HepG2 (cell line): ENCODE data around the gene OR2S2. TPM values are rescaled to one million over a fixed set of nuclear protein-coding genes. Genes with fewer than 3 reads are reported as not detected.

Source experiments
- GTF3A ChIP-seq: sonication (generic); formaldehyde crosslinking; conservative IDR thresholded peaks from 2 replicates; pipeline ENCODE4 v1.4.0; 2020; ENCODE audit warnings: mild to moderate bottlenecking, missing genetic modification reagents
- KDM2A ChIP-seq: sonication (generic); formaldehyde crosslinking; IDR thresholded peaks from 2 replicates; pipeline ENCODE4 v1.4.0; 2020; ENCODE audit warnings: low read depth, missing genetic modification reagents, borderline replicate concordance
- MIER2 ChIP-seq: IDR thresholded peaks from 2 replicates; pipeline ENCODE4 v1.6.1; 2016; ENCODE audit warnings: missing biosample characterization, missing genetic modification reagents
- NR2C2 ChIP-seq: sonication (generic); formaldehyde crosslinking; IDR thresholded peaks from 2 replicates; pipeline ENCODE4 v1.4.0; 2020; ENCODE audit warnings: missing genetic modification reagents, mild to moderate bottlenecking, moderate library complexity, borderline replicate concordance
- SP2 ChIP-seq: sonication (generic); formaldehyde crosslinking; IDR thresholded peaks from 2 replicates; pipeline ENCODE4 v1.5.1; 2020; ENCODE audit warnings: mild to moderate bottlenecking, missing genetic modification reagents
- TFDP1 ChIP-seq: IDR thresholded peaks from 2 replicates; pipeline ENCODE4 v1.6.1; 2016; ENCODE audit warnings: missing compliant biosample characterization, missing genetic modification reagents, borderline replicate concordance
- ZBTB39 ChIP-seq: sonication (generic); formaldehyde crosslinking; IDR thresholded peaks from 2 replicates; pipeline ENCODE4 v1.5.0; 2020; ENCODE audit warnings: missing genetic modification reagents
- ZNF776 ChIP-seq: sonication (generic); formaldehyde crosslinking; IDR thresholded peaks from 2 replicates; pipeline ENCODE4 v1.4.0; 2020; ENCODE audit warnings: mild to moderate bottlenecking, missing genetic modification reagents
- polyA plus RNA-seq, 8 experiments: library from polyadenylated mRNA; depleted of rRNA in 3 of 8; stranded (reverse) in 7 of 8; unstranded in 1 of 8; fragments of >200 nt; fragmentation: Illumina TruSeq in 4 of 8; extraction: Trizol in 4 of 8; gene quantifications; 2 replicates each; pipeline versions ENCODE4 v1.2.1 to v1.2.3, GENCODE V29; 2011 to 2016; ENCODE audit warnings: low read depth in 4 of 8, missing spikeins in 1 of 8, mixed read lengths in 1 of 8; ENCODE audit not compliant: insufficient read depth in 1 of 8
- total RNA-seq, 5 experiments: library from RNA; depleted of rRNA; stranded (reverse); fragments of >200 nt; fragmentation: Illumina TruSeq; extraction: Trizol; gene quantifications; 2 replicates each; pipeline ENCODE4 v1.2.3, GENCODE V29; 2016; ENCODE audit warnings: low read depth in 1 of 5
- TF ChIP-seq, protein P1 (sequence below): sonication (generic); formaldehyde crosslinking; IDR thresholded peaks from 2 replicates; pipeline ENCODE4 v1.4.0; 2020; ENCODE audit warnings: missing genetic modification reagents
- TF ChIP-seq, protein P2 (sequence below): sonication (generic); formaldehyde crosslinking; IDR thresholded peaks from 2 replicates; pipeline ENCODE4 v1.5.1; 2020; ENCODE audit warnings: mild to moderate bottlenecking, moderate library complexity, missing genetic modification reagents
- TF ChIP-seq, protein P3 (sequence below): sonication (generic); formaldehyde crosslinking; IDR thresholded peaks from 2 replicates; pipeline ENCODE4 v1.5.0; 2020; ENCODE audit warnings: mild to moderate bottlenecking, missing genetic modification reagents, borderline replicate concordance

Gene OR2S2
- total and polyA plus RNA-seq, 2 of the 13 experiments (the other 11 are each of a cell fraction or from before 2014, with no cell fraction given): not detected

DNA sequence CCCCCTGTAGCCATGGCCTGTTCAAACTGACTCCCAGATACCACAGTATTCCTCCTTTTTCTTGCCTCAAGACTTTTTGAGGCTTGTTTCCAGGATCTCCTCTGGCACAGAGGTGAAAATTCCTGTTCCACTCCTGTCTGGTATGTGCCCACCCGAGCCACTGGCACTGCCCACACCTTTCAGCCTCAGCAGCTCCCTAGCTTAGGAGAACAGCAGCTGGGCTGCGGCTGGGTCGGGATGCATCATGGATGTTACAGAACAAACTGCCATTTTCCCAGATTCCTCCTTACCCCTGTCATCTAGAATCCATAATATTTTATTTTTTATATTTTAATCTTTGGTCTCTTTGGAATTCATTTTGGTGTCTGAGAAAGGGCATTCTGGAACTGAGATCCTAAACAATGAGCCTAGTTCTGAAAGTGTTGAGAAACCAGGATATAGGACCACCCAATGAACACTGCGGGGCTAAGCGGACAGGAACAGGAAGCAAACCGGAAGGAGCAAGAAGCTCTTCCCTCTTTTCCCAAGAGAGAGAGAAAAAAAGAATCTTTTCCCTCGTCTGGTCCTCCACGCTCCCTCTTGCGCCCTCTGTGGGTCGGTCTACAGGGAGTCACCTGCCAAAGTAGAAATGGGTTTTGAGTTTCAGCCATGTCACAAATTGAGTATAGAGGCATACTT lies 12.5 kb downstream of the OR2S2 start (continued):
- TF ChIP-seq GTF3A (CRISPR knock-in tag) (no peak), ZBTB39 (CRISPR knock-in tag) (no peak), ZNF776 (CRISPR knock-in tag) (no peak), NR2C2 (peak; percentile 37; the same call in 1 of the 2 replicates), MIER2 (CRISPR knock-in tag) (peak; percentile 75), SP2 (CRISPR knock-in tag) (no peak), TFDP1 (peak; percentile 43; the same call in 1 of the 2 replicates), KDM2A (CRISPR knock-in tag) (peak; percentile 33; the same call in 1 of the 2 replicates)
- TF ChIP-seq, protein P1, sequence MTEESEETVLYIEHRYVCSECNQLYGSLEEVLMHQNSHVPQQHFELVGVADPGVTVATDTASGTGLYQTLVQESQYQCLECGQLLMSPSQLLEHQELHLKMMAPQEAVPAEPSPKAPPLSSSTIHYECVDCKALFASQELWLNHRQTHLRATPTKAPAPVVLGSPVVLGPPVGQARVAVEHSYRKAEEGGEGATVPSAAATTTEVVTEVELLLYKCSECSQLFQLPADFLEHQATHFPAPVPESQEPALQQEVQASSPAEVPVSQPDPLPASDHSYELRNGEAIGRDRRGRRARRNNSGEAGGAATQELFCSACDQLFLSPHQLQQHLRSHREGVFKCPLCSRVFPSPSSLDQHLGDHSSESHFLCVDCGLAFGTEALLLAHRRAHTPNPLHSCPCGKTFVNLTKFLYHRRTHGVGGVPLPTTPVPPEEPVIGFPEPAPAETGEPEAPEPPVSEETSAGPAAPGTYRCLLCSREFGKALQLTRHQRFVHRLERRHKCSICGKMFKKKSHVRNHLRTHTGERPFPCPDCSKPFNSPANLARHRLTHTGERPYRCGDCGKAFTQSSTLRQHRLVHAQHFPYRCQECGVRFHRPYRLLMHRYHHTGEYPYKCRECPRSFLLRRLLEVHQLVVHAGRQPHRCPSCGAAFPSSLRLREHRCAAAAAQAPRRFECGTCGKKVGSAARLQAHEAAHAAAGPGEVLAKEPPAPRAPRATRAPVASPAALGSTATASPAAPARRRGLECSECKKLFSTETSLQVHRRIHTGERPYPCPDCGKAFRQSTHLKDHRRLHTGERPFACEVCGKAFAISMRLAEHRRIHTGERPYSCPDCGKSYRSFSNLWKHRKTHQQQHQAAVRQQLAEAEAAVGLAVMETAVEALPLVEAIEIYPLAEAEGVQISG (CRISPR knock-in tag): peak; percentile 98
- TF ChIP-seq, protein P2, sequence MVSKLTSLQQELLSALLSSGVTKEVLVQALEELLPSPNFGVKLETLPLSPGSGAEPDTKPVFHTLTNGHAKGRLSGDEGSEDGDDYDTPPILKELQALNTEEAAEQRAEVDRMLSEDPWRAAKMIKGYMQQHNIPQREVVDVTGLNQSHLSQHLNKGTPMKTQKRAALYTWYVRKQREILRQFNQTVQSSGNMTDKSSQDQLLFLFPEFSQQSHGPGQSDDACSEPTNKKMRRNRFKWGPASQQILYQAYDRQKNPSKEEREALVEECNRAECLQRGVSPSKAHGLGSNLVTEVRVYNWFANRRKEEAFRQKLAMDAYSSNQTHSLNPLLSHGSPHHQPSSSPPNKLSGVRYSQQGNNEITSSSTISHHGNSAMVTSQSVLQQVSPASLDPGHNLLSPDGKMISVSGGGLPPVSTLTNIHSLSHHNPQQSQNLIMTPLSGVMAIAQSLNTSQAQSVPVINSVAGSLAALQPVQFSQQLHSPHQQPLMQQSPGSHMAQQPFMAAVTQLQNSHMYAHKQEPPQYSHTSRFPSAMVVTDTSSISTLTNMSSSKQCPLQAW: no peak
- TF ChIP-seq, protein P3, sequence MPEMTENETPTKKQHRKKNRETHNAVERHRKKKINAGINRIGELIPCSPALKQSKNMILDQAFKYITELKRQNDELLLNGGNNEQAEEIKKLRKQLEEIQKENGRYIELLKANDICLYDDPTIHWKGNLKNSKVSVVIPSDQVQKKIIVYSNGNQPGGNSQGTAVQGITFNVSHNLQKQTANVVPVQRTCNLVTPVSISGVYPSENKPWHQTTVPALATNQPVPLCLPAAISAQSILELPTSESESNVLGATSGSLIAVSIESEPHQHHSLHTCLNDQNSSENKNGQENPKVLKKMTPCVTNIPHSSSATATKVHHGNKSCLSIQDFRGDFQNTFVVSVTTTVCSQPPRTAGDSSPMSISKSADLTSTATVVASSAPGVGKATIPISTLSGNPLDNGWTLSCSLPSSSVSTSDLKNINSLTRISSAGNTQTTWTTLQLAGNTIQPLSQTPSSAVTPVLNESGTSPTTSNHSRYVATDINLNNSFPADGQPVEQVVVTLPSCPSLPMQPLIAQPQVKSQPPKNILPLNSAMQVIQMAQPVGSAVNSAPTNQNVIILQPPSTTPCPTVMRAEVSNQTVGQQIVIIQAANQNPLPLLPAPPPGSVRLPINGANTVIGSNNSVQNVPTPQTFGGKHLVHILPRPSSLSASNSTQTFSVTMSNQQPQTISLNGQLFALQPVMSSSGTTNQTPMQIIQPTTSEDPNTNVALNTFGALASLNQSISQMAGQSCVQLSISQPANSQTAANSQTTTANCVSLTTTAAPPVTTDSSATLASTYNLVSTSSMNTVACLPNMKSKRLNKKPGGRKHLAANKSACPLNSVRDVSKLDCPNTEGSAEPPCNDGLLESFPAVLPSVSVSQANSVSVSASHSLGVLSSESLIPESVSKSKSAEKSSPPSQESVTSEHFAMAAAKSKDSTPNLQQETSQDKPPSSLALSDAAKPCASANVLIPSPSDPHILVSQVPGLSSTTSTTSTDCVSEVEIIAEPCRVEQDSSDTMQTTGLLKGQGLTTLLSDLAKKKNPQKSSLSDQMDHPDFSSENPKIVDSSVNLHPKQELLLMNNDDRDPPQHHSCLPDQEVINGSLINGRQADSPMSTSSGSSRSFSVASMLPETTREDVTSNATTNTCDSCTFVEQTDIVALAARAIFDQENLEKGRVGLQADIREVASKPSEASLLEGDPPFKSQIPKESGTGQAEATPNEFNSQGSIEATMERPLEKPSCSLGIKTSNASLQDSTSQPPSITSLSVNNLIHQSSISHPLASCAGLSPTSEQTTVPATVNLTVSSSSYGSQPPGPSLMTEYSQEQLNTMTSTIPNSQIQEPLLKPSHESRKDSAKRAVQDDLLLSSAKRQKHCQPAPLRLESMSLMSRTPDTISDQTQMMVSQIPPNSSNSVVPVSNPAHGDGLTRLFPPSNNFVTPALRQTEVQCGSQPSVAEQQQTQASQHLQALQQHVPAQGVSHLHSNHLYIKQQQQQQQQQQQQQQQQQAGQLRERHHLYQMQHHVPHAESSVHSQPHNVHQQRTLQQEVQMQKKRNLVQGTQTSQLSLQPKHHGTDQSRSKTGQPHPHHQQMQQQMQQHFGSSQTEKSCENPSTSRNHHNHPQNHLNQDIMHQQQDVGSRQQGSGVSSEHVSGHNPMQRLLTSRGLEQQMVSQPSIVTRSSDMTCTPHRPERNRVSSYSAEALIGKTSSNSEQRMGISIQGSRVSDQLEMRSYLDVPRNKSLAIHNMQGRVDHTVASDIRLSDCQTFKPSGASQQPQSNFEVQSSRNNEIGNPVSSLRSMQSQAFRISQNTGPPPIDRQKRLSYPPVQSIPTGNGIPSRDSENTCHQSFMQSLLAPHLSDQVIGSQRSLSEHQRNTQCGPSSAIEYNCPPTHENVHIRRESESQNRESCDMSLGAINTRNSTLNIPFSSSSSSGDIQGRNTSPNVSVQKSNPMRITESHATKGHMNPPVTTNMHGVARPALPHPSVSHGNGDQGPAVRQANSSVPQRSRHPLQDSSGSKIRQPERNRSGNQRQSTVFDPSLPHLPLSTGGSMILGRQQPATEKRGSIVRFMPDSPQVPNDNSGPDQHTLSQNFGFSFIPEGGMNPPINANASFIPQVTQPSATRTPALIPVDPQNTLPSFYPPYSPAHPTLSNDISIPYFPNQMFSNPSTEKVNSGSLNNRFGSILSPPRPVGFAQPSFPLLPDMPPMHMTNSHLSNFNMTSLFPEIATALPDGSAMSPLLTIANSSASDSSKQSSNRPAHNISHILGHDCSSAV (CRISPR knock-in tag): no peak
